Measurements from ENCODE around the gene ATE1. TPM values are rescaled to one million over a fixed set of nuclear protein-coding genes. Genes with fewer than 3 reads are reported as not detected.

Gene ATE1
- total and polyA plus RNA-seq, 2 of the 4 experiments (the other 2 are of a cell fraction) = 6.4 to 27.8 TPM

- TF ChIP-seq USF2 (IDR thresholded peaks at IDR 0.05; ENCODE audit: low read depth, low read length) (no peak), SMC3 (IDR thresholded peaks at IDR 0.05; ENCODE audit: low read depth, low read length) (no peak), RAD21 (IDR thresholded peaks at IDR 0.05; ENCODE audit: low read length) (no peak), RCOR1 (IDR thresholded peaks at IDR 0.05; ENCODE audit: insufficient replicate concordance, low read length) (no peak), MAZ (IDR thresholded peaks at IDR 0.05; ENCODE audit: borderline replicate concordance, low read depth, low read length) (no peak), CHD1 (IDR thresholded peaks at IDR 0.05; ENCODE audit: low read depth, low read length) (no peak), ELK1 (IDR thresholded peaks at IDR 0.05; ENCODE audit: borderline replicate concordance, low read depth, low read length) (no peak), MAFK (IDR thresholded peaks at IDR 0.05; ENCODE audit: low read depth, low read length) (no peak), MXI1 (IDR thresholded peaks at IDR 0.05; ENCODE audit: borderline replicate concordance, low read depth, low read length) (no peak), POLR2A (IDR thresholded peaks at IDR 0.05; ENCODE audit: low read depth, low read length) (no peak), BHLHE40 (IDR thresholded peaks at IDR 0.05; ENCODE audit: low read depth, low read length) (no peak), CEBPB (IDR thresholded peaks at IDR 0.05; ENCODE audit: low read depth, low read length) (no peak), RFX5 (IDR thresholded peaks at IDR 0.05; ENCODE audit: low read depth, low read length) (no peak), NFE2L2 (IDR thresholded peaks at IDR 0.05; ENCODE audit: low read depth, low read length) (no peak)
- no peak overlapping the region for H3K14ac ChIP-seq (replicated peaks; ENCODE audit: low read depth, low read length)
- no CpG with 5 or more reads among the region's 3 CpGs for WGBS, 2 experiments (ENCODE audit: extremely low coverage in 2 of 2, insufficient read length in 1 of 2)
- no peak overlapping the region for H2BK5ac ChIP-seq (ENCODE audit: low read depth, low read length, poor library complexity, severe bottlenecking)
- in situ Hi-C loops (cut with MboI; ENCODE audit: low sequenced_read_pairs) (no loop called here), dilution Hi-C loops (cut with HindIII; ENCODE audit: low sequenced_read_pairs, unreplicated experiment) (no loop called here), intact Hi-C loops (cut with micrococcal nuclease) (no loop called here)
- no peak overlapping the region for H3K56ac ChIP-seq (ENCODE audit: extremely low read depth, insufficient read depth, low read length)
- H2AK5ac ChIP-seq (ENCODE audit: low read depth, low read length) = no peak overlapping the region
- H3K9me3 ChIP-seq (ENCODE audit: control insufficient read depth, insufficient read depth, low read length) = no peaks in the 10 kb centered on the region
- POLR2A ChIA-PET (ENCODE audit: unreplicated experiment) = no interaction called here
- DNase-seq (no peak), ATAC-seq (ENCODE audit: low read depth) (no peak)
- H3K9me1 ChIP-seq (ENCODE audit: insufficient read depth, low read length) = no peaks in the 10 kb centered on the region; the same call in 1 of the 2 replicates
- H3K27me3 ChIP-seq (ENCODE audit: control insufficient read depth, insufficient read depth, low read length) = no peaks in the 10 kb centered on the region
- CTCF ChIA-PET = interaction anchor here (0.7 kb wide), 1 partner anchor 22 kb away, joined by 3 read pairs; no protein-coding TSS in a partner anchor
- no peaks in the 10 kb centered on the region for H4K20me1 ChIP-seq (ENCODE audit: insufficient read depth, low read length)
- H3K9ac ChIP-seq (ENCODE audit: low read depth, low read length) = no peak overlapping the region
- H4K91ac ChIP-seq (ENCODE audit: insufficient read depth, low read depth, low read length) = no peak overlapping the region
- H3K18ac ChIP-seq (ENCODE audit: low read depth, low read length) = no peak overlapping the region
- no peak overlapping the region for H3K27ac ChIP-seq (ENCODE audit: insufficient read depth, low read length)
- H2BK120ac ChIP-seq (ENCODE audit: low read depth, low read length) = no peak overlapping the region
- no peak overlapping the region for H2AFZ ChIP-seq (replicated peaks; ENCODE audit: low read length, poor library complexity)
- H3K36me3 ChIP-seq (ENCODE audit: control insufficient read depth, insufficient read depth, low read length) = peaks cover 5% of the 10 kb centered on the region
- no peak overlapping the region for H3K4me3 ChIP-seq (ENCODE audit: insufficient read depth, low read depth, low read length)
- no peak overlapping the region for H3K4ac ChIP-seq (ENCODE audit: low read depth, low read length)
- no peak overlapping the region for H2AK9ac ChIP-seq (replicated peaks; ENCODE audit: low read depth, low read length, poor library complexity)
- H4K5ac ChIP-seq (ENCODE audit: low read depth, low read length) = no peak overlapping the region
- no peak overlapping the region for H2BK15ac ChIP-seq (ENCODE audit: low read depth, low read length)
- no peak overlapping the region for H4K8ac ChIP-seq (ENCODE audit: low read depth in 2 of 2, low read length in 2 of 2)
- no peak overlapping the region for H3K4me2 ChIP-seq (ENCODE audit: low read depth, low read length)
- no peaks in the 10 kb centered on the region for H3K4me1 ChIP-seq (ENCODE audit: control insufficient read depth, insufficient read depth, low read length)
- no TSS peak for BruUV-seq (replicated peaks)
- H3K79me1 ChIP-seq (ENCODE audit: low read depth in 1 of 2, low read length in 2 of 2) = no peaks in the 10 kb centered on the region
- no peak overlapping the region for H2BK20ac ChIP-seq (ENCODE audit: low read depth, low read length)
- H3K23ac ChIP-seq (ENCODE audit: low read depth, low read length) = no peak overlapping the region
Observed at GRCh38 chr10:121864653-121865052, 63.2 kb downstream of the ATE1 start.
